ENCODE data around the gene STAT5A. TPM values are rescaled to one million over a fixed set of nuclear protein-coding genes. Genes with fewer than 3 reads are reported as not detected.

The STAT5A gene
- total RNA-seq, 1 donor: 25.2 TPM

GRCh38 chr17:42281571-42282096, 6.7 kb upstream of the STAT5A start:
- DNase-seq (ENCODE audit: low read depth): no peak
- no peak overlapping the region for H3K4me3 ChIP-seq (ENCODE audit: low read depth, low read length)
- TF ChIP-seq, protein P1, sequence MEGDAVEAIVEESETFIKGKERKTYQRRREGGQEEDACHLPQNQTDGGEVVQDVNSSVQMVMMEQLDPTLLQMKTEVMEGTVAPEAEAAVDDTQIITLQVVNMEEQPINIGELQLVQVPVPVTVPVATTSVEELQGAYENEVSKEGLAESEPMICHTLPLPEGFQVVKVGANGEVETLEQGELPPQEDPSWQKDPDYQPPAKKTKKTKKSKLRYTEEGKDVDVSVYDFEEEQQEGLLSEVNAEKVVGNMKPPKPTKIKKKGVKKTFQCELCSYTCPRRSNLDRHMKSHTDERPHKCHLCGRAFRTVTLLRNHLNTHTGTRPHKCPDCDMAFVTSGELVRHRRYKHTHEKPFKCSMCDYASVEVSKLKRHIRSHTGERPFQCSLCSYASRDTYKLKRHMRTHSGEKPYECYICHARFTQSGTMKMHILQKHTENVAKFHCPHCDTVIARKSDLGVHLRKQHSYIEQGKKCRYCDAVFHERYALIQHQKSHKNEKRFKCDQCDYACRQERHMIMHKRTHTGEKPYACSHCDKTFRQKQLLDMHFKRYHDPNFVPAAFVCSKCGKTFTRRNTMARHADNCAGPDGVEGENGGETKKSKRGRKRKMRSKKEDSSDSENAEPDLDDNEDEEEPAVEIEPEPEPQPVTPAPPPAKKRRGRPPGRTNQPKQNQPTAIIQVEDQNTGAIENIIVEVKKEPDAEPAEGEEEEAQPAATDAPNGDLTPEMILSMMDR (IDR thresholded peaks at IDR 0.05; ENCODE audit: insufficient read depth, low read length): no peak

DNA sequence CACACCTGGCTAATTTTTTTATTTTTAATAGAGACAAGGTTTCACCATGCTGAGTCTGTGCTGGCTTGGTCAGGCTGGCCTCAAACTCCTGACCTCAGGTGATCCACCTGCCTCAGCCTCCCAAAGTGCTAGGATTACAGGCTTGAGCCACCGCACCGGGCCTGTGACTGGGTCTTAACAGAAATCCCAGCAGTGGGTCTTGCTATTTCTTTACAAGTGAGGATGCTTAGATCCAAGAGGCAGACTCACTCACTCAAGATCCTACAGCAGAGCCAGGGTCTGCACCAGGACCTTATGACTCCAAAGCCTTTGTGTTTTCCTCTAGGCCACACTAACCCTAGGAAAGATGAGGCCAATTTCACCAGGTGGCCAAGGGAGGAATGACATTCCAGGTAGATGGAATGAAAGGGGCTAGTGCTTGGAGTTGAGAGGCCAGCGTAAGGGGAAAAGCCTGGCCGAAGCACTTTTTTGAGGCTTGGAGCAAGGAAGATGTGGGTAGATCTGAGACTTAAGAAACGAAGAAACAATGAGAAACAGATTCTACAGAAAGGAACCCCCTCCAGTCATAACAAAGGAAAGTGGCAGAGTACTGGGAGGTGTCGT, 5.7 kb upstream of the STAT5A start:
- DNase-seq (ENCODE audit: low read depth): no peak
- H3K4me3 ChIP-seq (ENCODE audit: low read depth, low read length): no peak overlapping the region
- TF ChIP-seq, protein P1 (IDR thresholded peaks at IDR 0.05; ENCODE audit: insufficient read depth, low read length): no peak

DNA sequence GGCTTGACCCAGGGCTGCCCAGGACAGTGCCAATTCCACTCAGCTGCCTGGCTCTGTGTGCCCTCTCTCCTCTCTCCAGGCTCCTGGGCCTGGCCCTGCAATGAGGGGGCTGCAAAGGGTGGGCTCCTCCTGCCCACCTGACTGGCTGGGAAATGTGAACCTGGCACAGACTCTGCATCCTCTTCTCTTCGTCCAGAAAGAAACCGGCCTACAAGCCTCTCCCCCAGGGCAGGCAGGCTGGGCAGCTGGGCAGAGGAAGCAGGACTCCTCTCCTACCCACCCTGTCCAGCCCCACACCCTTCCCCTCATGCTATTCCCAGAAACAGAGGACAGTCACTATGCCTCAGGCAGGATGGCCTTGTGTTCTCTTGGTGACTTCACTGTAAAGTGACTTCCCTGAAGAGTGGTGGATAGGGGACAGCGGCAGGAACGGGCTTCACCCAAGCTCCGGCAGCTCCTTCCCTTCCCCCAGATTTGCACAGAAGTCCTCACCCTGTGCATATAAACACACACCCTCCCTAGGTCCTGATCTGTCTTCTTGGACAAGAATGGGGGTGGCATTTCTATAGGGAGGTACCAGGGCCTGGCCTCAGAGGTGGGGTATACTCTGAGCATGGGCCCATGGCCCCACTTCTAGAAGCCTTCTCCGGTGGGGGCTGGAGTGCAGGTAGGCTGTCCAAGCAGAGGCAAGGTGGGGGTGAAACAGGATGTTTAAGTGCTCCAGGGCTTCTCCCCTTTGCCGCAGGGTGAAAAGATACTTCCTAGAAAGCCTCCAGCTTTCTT, 4.9 kb upstream of the STAT5A start:
- H3K4me3 ChIP-seq (ENCODE audit: low read depth, low read length): no peak overlapping the region
- no peak for DNase-seq (ENCODE audit: low read depth)
- TF ChIP-seq, protein P1 (IDR thresholded peaks at IDR 0.05; ENCODE audit: insufficient read depth, low read length): no peak

GRCh38 chr17:42284024-42284369, 4.3 kb upstream of the STAT5A start:
- TF ChIP-seq, protein P1 (IDR thresholded peaks at IDR 0.05; ENCODE audit: insufficient read depth, low read length): no peak
- H3K4me3 ChIP-seq (ENCODE audit: low read depth, low read length): no peak overlapping the region
- DNase-seq (ENCODE audit: low read depth): no peak

GRCh38 chr17:42284566-42284965, 3.7 kb upstream of the STAT5A start:
- no peak for DNase-seq (ENCODE audit: low read depth)
- TF ChIP-seq, protein P1 (IDR thresholded peaks at IDR 0.05; ENCODE audit: insufficient read depth, low read length): no peak

GRCh38 chr17:42285346-42286050, 2.8 kb upstream of the STAT5A start:
- no peak for DNase-seq (ENCODE audit: low read depth)
- TF ChIP-seq, protein P1 (IDR thresholded peaks at IDR 0.05; ENCODE audit: insufficient read depth, low read length): no peak
- H3K4me3 ChIP-seq (ENCODE audit: low read depth, low read length): no peak overlapping the region

More at GRCh38 chr17:42284566-42284965, 3.7 kb upstream of the STAT5A start:
- H3K4me3 ChIP-seq (ENCODE audit: low read depth, low read length): no peak overlapping the region

Data from fibroblast of the aortic adventitia (primary cell).